ENCODE measurements around the gene EZH1.
"Not testable (repeated sequence)": the region's sequence is repeated elsewhere in the genome, so short reads cannot be mapped to it uniquely, and the experiment has no call there.

The EZH1 gene

GRCh38 chr17:42669977-42670788, 74.7 kb downstream of the EZH1 start:
- Histone ChIP-seq H2BK5ac (ENCODE audit: low read length) (no peak overlapping the region), H4K91ac (ENCODE audit: low read depth, low read length, poor library complexity) (no peak overlapping the region), H3K27me3 (ENCODE audit: control insufficient read depth in 3 of 3, insufficient read depth in 3 of 3, low read depth in 1 of 3, low read length in 3 of 3) (peaks cover 0 to 46% (median 4%) of the 10 kb centered on the region in 3 experiments), H3K4me3 (ENCODE audit: low read length in 2 of 2) (peak overlapping the region in 1 of 2 donors; percentile 76), H3K23ac (ENCODE audit: low read depth, low read length, poor library complexity) (peak overlapping the region; percentile 65), H3K9me3 (replicated peaks in 1 of 2; ENCODE audit: control insufficient read depth in 2 of 2, insufficient read depth in 1 of 2, low read depth in 1 of 2, low read length in 2 of 2) (peaks cover 0 to 2% of the 10 kb centered on the region in 2 donors), H2BK120ac (ENCODE audit: low read depth, low read length) (no peak overlapping the region), H3K9ac (ENCODE audit: low read depth, low read length, poor library complexity) (peak overlapping the region; percentile 91), H2AFZ (ENCODE audit: low read length) (no peak overlapping the region), H2BK12ac (ENCODE audit: low read length) (peak overlapping the region; percentile 41), H3K27ac (replicated peaks; ENCODE audit: low read length) (no peak overlapping the region), H3K36me3 (replicated peaks in 1 of 2; ENCODE audit: control insufficient read depth in 2 of 2, insufficient read depth in 2 of 2, low read length in 2 of 2) (peaks cover 13 to 80% of the 10 kb centered on the region in 2 donors), H3K4me2 (ENCODE audit: insufficient read depth, low read length, poor library complexity, severe bottlenecking) (peak overlapping the region; percentile 93), H2BK15ac (ENCODE audit: low read length) (peak overlapping the region; percentile 55), H2AK5ac (ENCODE audit: low read depth, low read length) (peak overlapping the region; percentile 84), H4K8ac (ENCODE audit: low read depth, low read length) (peak overlapping the region; percentile 43), H3K14ac (ENCODE audit: low read length) (no peak overlapping the region), H3K18ac (ENCODE audit: low read length) (peak overlapping the region; percentile 95), H3K79me1 (ENCODE audit: low read depth, low read length) (peaks cover 8% of the 10 kb centered on the region), H3K4ac (ENCODE audit: low read length) (no peak overlapping the region), H3K4me1 (ENCODE audit: control insufficient read depth in 2 of 2, insufficient read depth in 1 of 2, low read depth in 1 of 2, low read length in 2 of 2) (peaks cover 6 to 31% of the 10 kb centered on the region in 2 donors)
- WGBS, 2 donors (ENCODE audit: extremely low coverage in 2 of 2, insufficient read length in 2 of 2, insufficient replicate concordance in 1 of 2): no CpG with 5 or more reads among the region's 87 CpGs
- DNase-seq (ENCODE audit: low spot score): no peak

GRCh38 chr17:42669705-42669976, 75.2 kb downstream of the EZH1 start:
- no CpG with 5 or more reads among the region's 12 CpGs for WGBS, 2 donors (ENCODE audit: extremely low coverage in 2 of 2, insufficient read length in 2 of 2, insufficient replicate concordance in 1 of 2)
- Histone ChIP-seq H4K91ac (ENCODE audit: low read depth, low read length, poor library complexity) (no peak overlapping the region), H3K4me3 (ENCODE audit: low read length in 2 of 2) (peak overlapping the region in 1 of 2 donors; percentile 69), H3K4me1 (ENCODE audit: control insufficient read depth in 2 of 2, insufficient read depth in 1 of 2, low read depth in 1 of 2, low read length in 2 of 2) (peaks cover under 1 to 26% of the 10 kb centered on the region in 2 donors), H3K27ac (replicated peaks; ENCODE audit: low read length) (no peak overlapping the region), H3K14ac (ENCODE audit: low read length) (no peak overlapping the region), H2AFZ (ENCODE audit: low read length) (no peak overlapping the region), H3K4me2 (ENCODE audit: insufficient read depth, low read length, poor library complexity, severe bottlenecking) (peak overlapping the region; percentile 93), H3K4ac (ENCODE audit: low read length) (no peak overlapping the region), H2BK12ac (ENCODE audit: low read length) (no peak overlapping the region), H3K27me3 (ENCODE audit: control insufficient read depth in 3 of 3, insufficient read depth in 3 of 3, low read depth in 1 of 3, low read length in 3 of 3) (peaks cover 0 to 40% (median 3%) of the 10 kb centered on the region in 3 experiments), H3K23ac (ENCODE audit: low read depth, low read length, poor library complexity) (no peak overlapping the region), H3K79me1 (ENCODE audit: low read depth, low read length) (peaks cover 6% of the 10 kb centered on the region), H4K8ac (ENCODE audit: low read depth, low read length) (no peak overlapping the region), H2BK5ac (ENCODE audit: low read length) (no peak overlapping the region), H3K9ac (ENCODE audit: low read depth, low read length, poor library complexity) (peak overlapping the region; percentile 91), H3K18ac (ENCODE audit: low read length) (peak overlapping the region; percentile 95), H3K9me3 (replicated peaks in 1 of 2; ENCODE audit: control insufficient read depth in 2 of 2, insufficient read depth in 1 of 2, low read depth in 1 of 2, low read length in 2 of 2) (peaks cover 0 to 2% of the 10 kb centered on the region in 2 donors), H3K36me3 (replicated peaks in 1 of 2; ENCODE audit: control insufficient read depth in 2 of 2, insufficient read depth in 2 of 2, low read length in 2 of 2) (peaks cover 13 to 80% of the 10 kb centered on the region in 2 donors), H2AK5ac (ENCODE audit: low read depth, low read length) (peak overlapping the region; percentile 3), H2BK120ac (ENCODE audit: low read depth, low read length) (no peak overlapping the region), H2BK15ac (ENCODE audit: low read length) (peak overlapping the region; percentile 55)
- no peak for DNase-seq (ENCODE audit: low spot score)

DNA sequence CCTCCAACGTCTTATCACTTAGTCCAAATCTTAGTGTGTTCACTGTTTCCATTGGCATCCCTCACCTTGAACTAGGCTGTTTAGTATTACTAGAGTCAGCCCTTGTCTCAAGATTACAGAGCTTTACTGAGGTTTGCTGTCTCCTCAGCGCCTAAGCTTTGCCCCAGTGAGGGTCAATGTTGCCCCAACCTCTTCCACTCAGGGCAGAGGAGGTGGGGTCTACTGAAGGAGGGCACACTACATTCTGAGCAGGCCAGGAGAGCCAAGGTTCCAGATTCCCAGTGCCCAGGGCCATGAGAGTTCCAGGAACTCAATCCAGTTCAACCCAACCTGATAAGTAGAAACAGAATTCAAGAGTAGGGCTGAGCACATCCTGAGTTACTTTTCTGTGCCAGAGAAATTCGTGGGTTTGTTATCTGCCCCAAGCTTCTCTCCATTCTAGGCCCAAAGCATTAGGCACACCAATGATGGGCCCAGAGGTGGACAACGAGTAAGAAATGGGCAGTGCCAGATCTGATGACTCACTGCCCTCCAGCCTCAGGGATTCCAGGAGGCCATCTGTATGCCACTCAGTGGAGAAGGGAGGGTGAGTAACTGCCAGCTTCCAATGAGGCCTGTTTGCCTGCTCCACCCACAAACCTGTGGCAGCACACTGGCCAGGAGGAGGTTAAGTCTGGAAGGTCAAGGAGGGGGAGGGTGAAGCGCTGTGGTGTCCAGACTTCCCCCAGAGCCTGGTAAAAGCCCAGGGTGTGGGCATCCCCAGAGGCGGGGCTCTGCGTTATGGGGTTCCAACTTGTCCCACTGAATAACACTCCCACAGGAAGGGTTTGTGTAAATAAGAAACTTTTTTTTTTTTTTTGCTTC, 77.5 kb downstream of the EZH1 start:
- Histone ChIP-seq H3K9me3 (replicated peaks in 1 of 2; ENCODE audit: control insufficient read depth in 2 of 2, insufficient read depth in 1 of 2, low read depth in 1 of 2, low read length in 2 of 2) (peaks cover 0 to 2% of the 10 kb centered on the region in 2 donors), H3K14ac (ENCODE audit: low read length) (no peak overlapping the region), H2BK120ac (ENCODE audit: low read depth, low read length) (no peak overlapping the region), H4K8ac (ENCODE audit: low read depth, low read length) (no peak overlapping the region), H3K23ac (ENCODE audit: low read depth, low read length, poor library complexity) (no peak overlapping the region), H3K4me2 (ENCODE audit: insufficient read depth, low read length, poor library complexity, severe bottlenecking) (no peak overlapping the region), H3K27ac (replicated peaks; ENCODE audit: low read length) (no peak overlapping the region), H2BK12ac (ENCODE audit: low read length) (no peak overlapping the region), H2AFZ (ENCODE audit: low read length) (no peak overlapping the region), H2AK5ac (ENCODE audit: low read depth, low read length) (no peak overlapping the region), H3K4me1 (ENCODE audit: control insufficient read depth in 2 of 2, insufficient read depth in 1 of 2, low read depth in 1 of 2, low read length in 2 of 2) (peaks cover 0 to 20% of the 10 kb centered on the region in 2 donors), H2BK5ac (ENCODE audit: low read length) (no peak overlapping the region), H3K18ac (ENCODE audit: low read length) (no peak overlapping the region), H2BK15ac (ENCODE audit: low read length) (no peak overlapping the region), H3K4ac (ENCODE audit: low read length) (no peak overlapping the region), H3K36me3 (replicated peaks in 1 of 2; ENCODE audit: control insufficient read depth in 2 of 2, insufficient read depth in 2 of 2, low read length in 2 of 2) (peaks cover 8 to 80% of the 10 kb centered on the region in 2 donors), H3K79me1 (ENCODE audit: low read depth, low read length) (peaks cover 3% of the 10 kb centered on the region), H3K4me3 (ENCODE audit: low read length in 2 of 2) (no peak overlapping the region), H3K9ac (ENCODE audit: low read depth, low read length, poor library complexity) (no peak overlapping the region), H3K27me3 (ENCODE audit: control insufficient read depth in 3 of 3, insufficient read depth in 3 of 3, low read depth in 1 of 3, low read length in 3 of 3) (peaks cover 0 to 19% (median 3%) of the 10 kb centered on the region in 3 experiments), H4K91ac (ENCODE audit: low read depth, low read length, poor library complexity) (no peak overlapping the region)
- no CpG with 5 or more reads among the region's 7 CpGs for WGBS, 2 donors (ENCODE audit: extremely low coverage in 2 of 2, insufficient read length in 2 of 2, insufficient replicate concordance in 1 of 2)
- no peak for DNase-seq (ENCODE audit: low spot score)

DNA sequence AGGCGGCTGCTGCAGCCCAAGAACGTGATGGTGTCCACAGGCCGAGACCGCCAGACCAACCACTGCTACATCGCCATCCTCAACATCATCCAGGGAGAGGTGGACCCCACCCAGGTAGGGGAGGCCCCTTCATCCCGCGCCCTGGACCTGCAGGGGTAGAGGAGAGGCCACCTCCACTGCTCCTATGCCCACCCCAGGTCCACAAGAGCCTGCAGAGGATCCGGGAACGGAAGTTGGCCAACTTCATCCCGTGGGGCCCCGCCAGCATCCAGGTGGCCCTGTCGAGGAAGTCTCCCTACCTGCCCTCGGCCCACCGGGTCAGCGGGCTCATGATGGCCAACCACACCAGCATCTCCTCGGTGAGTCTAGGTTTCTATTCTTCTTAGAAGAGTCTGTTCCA, 78.7 kb downstream of the EZH1 start:
- not testable (repeated sequence) for H3K27me3 ChIP-seq (ENCODE audit: control insufficient read depth in 3 of 3, insufficient read depth in 3 of 3, low read depth in 1 of 3, low read length in 3 of 3); H3K4ac ChIP-seq (ENCODE audit: low read length); H3K9ac ChIP-seq (ENCODE audit: low read depth, low read length, poor library complexity); H3K27ac ChIP-seq (replicated peaks; ENCODE audit: low read length); H2BK120ac ChIP-seq (ENCODE audit: low read depth, low read length); H3K4me2 ChIP-seq (ENCODE audit: insufficient read depth, low read length, poor library complexity, severe bottlenecking); DNase-seq (ENCODE audit: low spot score); H2BK15ac ChIP-seq (ENCODE audit: low read length); H3K18ac ChIP-seq (ENCODE audit: low read length); H3K4me3 ChIP-seq (ENCODE audit: low read length in 2 of 2); H4K8ac ChIP-seq (ENCODE audit: low read depth, low read length); H2BK12ac ChIP-seq (ENCODE audit: low read length); H4K91ac ChIP-seq (ENCODE audit: low read depth, low read length, poor library complexity); H3K79me1 ChIP-seq (ENCODE audit: low read depth, low read length); H3K9me3 ChIP-seq (replicated peaks in 1 of 2; ENCODE audit: control insufficient read depth in 2 of 2, insufficient read depth in 1 of 2, low read depth in 1 of 2, low read length in 2 of 2); H3K14ac ChIP-seq (ENCODE audit: low read length); H3K23ac ChIP-seq (ENCODE audit: low read depth, low read length, poor library complexity); H2AFZ ChIP-seq (ENCODE audit: low read length); H2BK5ac ChIP-seq (ENCODE audit: low read length); H2AK5ac ChIP-seq (ENCODE audit: low read depth, low read length)
- peaks cover 0 to 15% of the 10 kb centered on the region in 2 donors for H3K4me1 ChIP-seq (ENCODE audit: control insufficient read depth in 2 of 2, insufficient read depth in 1 of 2, low read depth in 1 of 2, low read length in 2 of 2)
- WGBS, 2 donors (ENCODE audit: extremely low coverage in 2 of 2, insufficient read length in 2 of 2, insufficient replicate concordance in 1 of 2): no CpG with 5 or more reads among the region's 16 CpGs
- H3K36me3 ChIP-seq (replicated peaks in 1 of 2; ENCODE audit: control insufficient read depth in 2 of 2, insufficient read depth in 2 of 2, low read length in 2 of 2): peaks cover 8 to 80% of the 10 kb centered on the region in 2 donors
